CD4-positive, alpha-beta memory T cell (primary cell): ENCODE results near the gene FER1L5. TPM values are rescaled to one million over a fixed set of nuclear protein-coding genes. Genes with fewer than 3 reads are reported as not detected.
"Not testable (repeated sequence)": the region's sequence is repeated elsewhere in the genome, so short reads cannot be mapped to it uniquely, and the experiment has no call there.

Experiments
- CTCF ChIA-PET: fragments of 350-600 bp; sonication (Branson Sonifier 250); formaldehyde crosslinking; loops from one replicate; lab custom pipeline; 2021; ENCODE audit warnings: inconsistent platforms; ENCODE audit not compliant: partially characterized antibody; lab: Charles Lee
- POLR2A ChIA-PET: fragments of 350-600 bp; sonication (Branson Sonifier 250); formaldehyde crosslinking; loops from one replicate; lab custom pipeline; 2021; ENCODE audit not compliant: partially characterized antibody; lab: Charles Lee
- DNase-seq, 5 donors: peaks; one replicate each; pipeline versions ENCODE4 v3.0.0 to v3.0.0-alpha.2; 2020 to 2022; ENCODE audit warnings: mixed read lengths in 1 of 5
- H3K27ac ChIP-seq: one replicate; pipeline ENCODE4 v1.7.0; 2013; ENCODE audit warnings: low read depth, low read length
- H3K27me3 ChIP-seq: 2 replicates; pipeline ENCODE4 v1.7.0; 2013; ENCODE audit warnings: mild to moderate bottlenecking, low read length, moderate library complexity; ENCODE audit not compliant: insufficient read depth
- H3K36me3 ChIP-seq: 2 replicates; pipeline ENCODE4 v1.7.0; 2013; ENCODE audit warnings: mild to moderate bottlenecking, low read length, moderate library complexity; ENCODE audit not compliant: insufficient read depth
- H3K4me1 ChIP-seq: 2 replicates; pipeline ENCODE4 v1.7.0; 2013; ENCODE audit warnings: mild to moderate bottlenecking, low read length, moderate library complexity; ENCODE audit not compliant: insufficient read depth
- H3K4me3 ChIP-seq, 2 donors: one replicate each; pipeline ENCODE4 v1.7.0; 2013; ENCODE audit warnings: low read length in 2 of 2, mild to moderate bottlenecking in 1 of 2
- H3K9me3 ChIP-seq, 2 donors: one replicate each; pipeline ENCODE4 v1.7.0; 2013; ENCODE audit warnings: low read length in 2 of 2, control low read depth in 1 of 2; ENCODE audit not compliant: control insufficient read depth in 1 of 2
- H3K27ac Mint-ChIP-seq, 7 donors: one replicate each; pipeline ENCODE4 v1.8.0; 2020 to 2021; ENCODE audit warnings: mixed read lengths in 7 of 7, mild to moderate bottlenecking in 6 of 7, inconsistent platforms in 3 of 7, moderate library complexity in 3 of 7
- H3K27me3 Mint-ChIP-seq, 2 donors: one replicate each; pipeline ENCODE4 v1.8.0; 2020 to 2021; ENCODE audit warnings: mixed read lengths in 2 of 2
- H3K36me3 Mint-ChIP-seq, 2 donors: one replicate each; pipeline ENCODE4 v1.8.0; 2020 to 2021; ENCODE audit warnings: mixed read lengths in 2 of 2, inconsistent platforms in 1 of 2, mild to moderate bottlenecking in 1 of 2
- H3K4me1 Mint-ChIP-seq, 4 donors: one replicate each; pipeline ENCODE4 v1.8.0; 2020 to 2021; ENCODE audit warnings: mixed read lengths in 4 of 4, mild to moderate bottlenecking in 1 of 4
- H3K4me3 Mint-ChIP-seq, 8 donors: one replicate each; pipeline ENCODE4 v1.8.0; 2020 to 2021; ENCODE audit warnings: mixed read lengths in 8 of 8, mild to moderate bottlenecking in 7 of 8, moderate library complexity in 6 of 8, inconsistent platforms in 3 of 8
- H3K9me3 Mint-ChIP-seq, 8 donors: one replicate each; pipeline ENCODE4 v1.8.0; 2020 to 2021; ENCODE audit warnings: mixed read lengths in 8 of 8, mild to moderate bottlenecking in 5 of 8, inconsistent platforms in 3 of 8, moderate library complexity in 1 of 8
- intact Hi-C: fragments of 100-400 bp; cut with micrococcal nuclease; formaldehyde crosslinking; loops from one replicate; pipeline ENCODE4 v1.15.1; 2023
- polyA plus RNA-seq, 2 donors: library from polyadenylated mRNA; unstranded; fragments of 300-500 nt; fragmentation: Illumina TruSeq; gene quantifications; one replicate each; pipeline ENCODE4 v1.2.3, GENCODE V29; 2021
- total RNA-seq, 2 experiments: library from RNA; stranded (reverse); gene quantifications; one replicate each; pipeline ENCODE4 v1.2.3, GENCODE V29; 2021

Gene FER1L5
- total and polyA plus RNA-seq, 4 experiments from 2014 or later: not detected

DNA sequence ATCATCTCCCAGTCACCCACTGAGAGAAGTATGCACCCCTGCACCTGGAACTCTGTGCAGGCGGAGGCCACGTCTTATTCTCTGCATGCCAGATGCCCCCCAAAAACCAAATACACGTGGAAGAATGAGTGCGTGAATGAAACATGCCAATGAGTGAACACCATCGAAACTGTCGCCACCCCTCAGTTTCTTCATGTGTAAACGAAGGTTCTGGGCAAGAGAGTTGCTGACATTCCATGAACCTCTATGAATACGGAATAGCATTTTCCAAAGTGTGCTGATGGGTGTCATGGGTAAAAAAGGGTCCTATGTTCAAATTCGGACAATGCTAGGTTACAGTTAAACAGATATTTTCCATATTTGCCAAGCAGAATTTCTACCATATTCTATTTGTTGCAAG, 19.8 kb downstream of the FER1L5 start:
- Histone ChIP-seq H3K9me3 (no peaks in the 10 kb centered on the region), H3K4me3 (no peak overlapping the region), H3K27ac (no peak overlapping the region), H3K4me1 (no peaks in the 10 kb centered on the region), H3K36me3 (no peaks in the 10 kb centered on the region), H3K27me3 (no peaks in the 10 kb centered on the region)
- Mint-ChIP-seq H3K27ac (no peak overlapping the region), H3K27me3 (peaks cover 2 to 3% of the 10 kb centered on the region in 2 donors), H3K9me3 (peaks cover 0 to 2% (median 0%) of the 10 kb centered on the region in 8 donors), H3K36me3 (no peaks in the 10 kb centered on the region), H3K4me1 (no peaks in the 10 kb centered on the region), H3K4me3 (no peak overlapping the region)
- ChIA-PET CTCF (no interaction called here), POLR2A (no interaction called here)
- no peak for DNase-seq
- intact Hi-C loops: no loop called here

DNA sequence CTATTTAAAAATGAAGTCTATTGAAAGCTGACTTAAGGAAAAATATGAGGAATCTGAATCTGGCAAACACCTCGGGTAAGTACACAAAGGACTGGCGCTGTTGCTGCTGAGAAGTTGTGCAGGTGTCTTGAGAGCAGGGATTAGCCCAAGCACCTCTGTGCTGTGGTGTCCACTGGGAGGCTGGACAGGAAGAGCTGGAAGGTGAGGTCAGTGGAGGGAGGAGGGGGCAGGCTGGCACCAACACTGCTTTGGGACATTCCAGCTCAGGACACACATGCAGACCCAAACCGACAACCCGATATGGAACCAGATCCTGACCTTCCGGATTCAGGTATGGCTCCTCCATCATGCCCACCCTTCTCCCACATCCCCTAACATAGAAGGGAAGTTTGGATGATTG, 20.6 kb downstream of the FER1L5 start:
- no peaks in the 10 kb centered on the region for H3K9me3 ChIP-seq
- Mint-ChIP-seq H3K36me3 (no peaks in the 10 kb centered on the region), H3K9me3 (peaks cover 0 to 2% (median 0%) of the 10 kb centered on the region in 8 donors), H3K4me1 (no peaks in the 10 kb centered on the region), H3K27ac (peak overlapping the region in 1 of 7 donors; percentile 74), H3K27me3 (peaks cover 2 to 3% of the 10 kb centered on the region in 2 donors), H3K4me3 (no peak overlapping the region)
- H3K27ac ChIP-seq: no peak overlapping the region
- no peaks in the 10 kb centered on the region for H3K4me1 ChIP-seq
- ChIA-PET POLR2A (no interaction called here), CTCF (interaction anchor here (0.7 kb wide), 1 partner anchor 195 kb away, joined by 3 read pairs; the partner anchor contains the start of gene ANKRD39)
- no peaks in the 10 kb centered on the region for H3K36me3 ChIP-seq
- no peak for DNase-seq
- intact Hi-C loops: no loop called here
- H3K27me3 ChIP-seq: no peaks in the 10 kb centered on the region
- H3K4me3 ChIP-seq: no peak overlapping the region

DNA sequence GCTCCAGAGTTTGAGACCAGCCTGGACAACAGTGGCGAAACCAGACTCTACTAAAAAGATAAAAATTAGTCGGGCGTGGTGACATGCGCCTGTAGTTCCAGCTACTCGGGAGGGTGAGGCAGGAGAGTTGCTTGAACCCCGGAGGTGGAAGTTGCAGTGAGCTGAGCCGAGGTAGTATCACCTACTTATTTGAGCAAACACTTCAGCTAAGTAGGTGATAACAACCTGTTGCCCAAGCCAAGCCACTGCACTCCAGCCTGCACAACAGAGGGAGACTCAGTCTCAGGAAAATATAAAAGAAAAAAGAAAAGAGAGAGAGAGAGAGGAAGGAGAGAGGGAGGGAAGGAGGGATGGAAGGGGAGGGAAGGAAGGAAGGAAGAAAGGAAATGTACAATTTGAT, 21.3 kb downstream of the FER1L5 start:
- no peaks in the 10 kb centered on the region for H3K36me3 Mint-ChIP-seq
- H3K27ac ChIP-seq: no peak overlapping the region
- H3K9me3 Mint-ChIP-seq: peaks cover 0 to 2% (median 0%) of the 10 kb centered on the region in 8 donors
- no peak overlapping the region for H3K4me3 Mint-ChIP-seq
- no peaks in the 10 kb centered on the region for H3K4me1 Mint-ChIP-seq
- no peaks in the 10 kb centered on the region for H3K4me1 ChIP-seq
- intact Hi-C loops: no loop called here
- H3K27me3 ChIP-seq: no peaks in the 10 kb centered on the region
- H3K4me3 ChIP-seq: no peak overlapping the region
- DNase-seq: no peak
- ChIA-PET CTCF (interaction anchor here (0.7 kb wide), 1 partner anchor 194 kb away, joined by 3 read pairs; the partner anchor contains the start of gene ANKRD39), POLR2A (no interaction called here)
- peaks cover 0 to 3% of the 10 kb centered on the region in 2 donors for H3K27me3 Mint-ChIP-seq
- H3K27ac Mint-ChIP-seq: no peak overlapping the region
- no peaks in the 10 kb centered on the region for H3K9me3 ChIP-seq
- no peaks in the 10 kb centered on the region for H3K36me3 ChIP-seq

DNA sequence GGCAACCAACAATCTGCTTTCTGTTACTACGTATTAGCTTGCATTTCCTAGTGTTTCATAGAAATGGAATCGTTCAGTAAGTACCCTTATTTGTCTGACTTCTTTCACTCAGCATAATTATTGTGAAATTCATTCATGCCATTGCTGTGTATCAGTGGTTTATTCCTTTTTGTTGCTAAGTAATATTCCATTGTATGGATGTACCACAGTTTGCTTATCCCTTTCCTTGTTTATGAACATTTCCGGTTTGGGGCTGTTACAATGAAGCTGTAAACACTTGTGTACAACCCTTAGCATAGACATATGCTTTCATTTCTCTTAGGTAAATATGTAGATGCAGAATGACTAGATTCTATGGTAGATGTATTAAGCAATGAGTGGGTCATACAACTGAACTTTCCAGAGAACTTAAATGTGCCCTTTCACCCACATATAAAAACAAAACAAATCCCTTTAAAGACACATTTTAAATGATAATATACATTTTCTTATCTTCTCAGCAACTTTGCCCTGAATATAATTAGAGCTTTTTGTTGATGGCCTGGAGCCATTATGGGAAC, 21.9 kb downstream of the FER1L5 start:
- Mint-ChIP-seq H3K9me3 (peaks cover 0 to 2% (median 0%) of the 10 kb centered on the region in 8 donors), H3K4me3 (no peak overlapping the region), H3K27me3 (peaks cover 0 to 3% of the 10 kb centered on the region in 2 donors), H3K4me1 (no peaks in the 10 kb centered on the region), H3K36me3 (no peaks in the 10 kb centered on the region), H3K27ac (no peak overlapping the region)
- Histone ChIP-seq H3K4me3 (no peak overlapping the region), H3K9me3 (no peaks in the 10 kb centered on the region), H3K36me3 (no peaks in the 10 kb centered on the region), H3K4me1 (no peaks in the 10 kb centered on the region), H3K27ac (no peak overlapping the region), H3K27me3 (no peaks in the 10 kb centered on the region)
- intact Hi-C loops: no loop called here
- CTCF ChIA-PET: no interaction called here
- POLR2A ChIA-PET: no interaction called here
- no peak for DNase-seq

DNA sequence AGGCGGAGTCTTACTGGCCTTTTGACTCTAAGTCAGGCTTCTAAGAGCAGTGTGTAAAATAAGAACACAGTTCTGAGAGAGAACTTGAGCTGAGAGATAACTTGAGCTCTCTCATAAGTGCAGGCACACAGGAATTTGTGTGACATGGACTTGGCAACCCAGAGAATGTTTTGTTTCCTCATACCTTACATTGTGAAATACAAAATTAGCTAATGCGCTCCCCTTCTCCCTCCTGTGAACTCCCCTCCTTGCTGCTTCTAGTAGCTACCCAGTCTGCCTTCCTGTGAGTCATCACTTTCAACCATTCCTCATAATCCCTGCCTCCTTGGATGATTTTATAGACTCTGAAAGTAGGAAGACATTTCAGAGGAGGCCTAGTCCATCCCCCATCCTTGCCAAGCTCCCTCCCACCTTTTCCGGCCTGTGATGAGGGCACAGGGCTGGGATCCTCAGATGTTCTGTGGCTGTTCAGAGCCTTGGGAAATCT, 22.6 kb downstream of the FER1L5 start:
- Histone ChIP-seq H3K4me3 (no peak overlapping the region), H3K27me3 (no peaks in the 10 kb centered on the region), H3K9me3 (no peaks in the 10 kb centered on the region), H3K4me1 (no peaks in the 10 kb centered on the region), H3K36me3 (no peaks in the 10 kb centered on the region), H3K27ac (no peak overlapping the region)
- DNase-seq: no peak
- H3K4me1 Mint-ChIP-seq: no peaks in the 10 kb centered on the region
- H3K4me3 Mint-ChIP-seq: no peak overlapping the region
- intact Hi-C loops: no loop called here
- H3K36me3 Mint-ChIP-seq: no peaks in the 10 kb centered on the region
- peaks cover 0 to 2% (median 0%) of the 10 kb centered on the region in 8 donors for H3K9me3 Mint-ChIP-seq
- ChIA-PET CTCF (no interaction called here), POLR2A (no interaction called here)
- H3K27me3 Mint-ChIP-seq: peaks cover 0 to 3% of the 10 kb centered on the region in 2 donors
- peak overlapping the region in 2 of 7 donors; percentile 42 to 52 for H3K27ac Mint-ChIP-seq

DNA sequence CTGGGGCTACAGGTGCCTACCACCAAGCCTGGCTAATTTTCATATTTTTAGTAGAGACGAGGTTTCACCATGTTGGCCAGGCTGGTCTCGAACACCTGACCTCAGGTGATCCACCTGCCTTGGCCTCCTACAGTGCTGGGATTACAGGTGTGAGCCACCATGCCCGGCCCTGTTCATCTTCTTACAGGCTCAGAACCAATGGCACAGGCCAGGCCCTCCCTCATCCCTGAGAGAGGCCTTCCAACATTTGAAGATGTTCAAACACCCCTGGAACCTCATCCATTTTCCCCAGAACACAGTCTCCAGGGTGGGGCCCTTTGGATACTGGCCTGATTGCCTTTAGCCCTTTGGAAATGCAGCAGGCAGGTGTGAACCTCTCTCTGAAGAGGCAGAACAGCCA, 23.2 kb downstream of the FER1L5 start:
- H3K4me3 ChIP-seq, CTCF ChIA-PET, intact Hi-C loops, DNase-seq, H3K27ac ChIP-seq, H3K4me1 ChIP-seq, POLR2A ChIA-PET, H3K4me1 Mint-ChIP-seq, H3K27me3 ChIP-seq, H3K27me3 Mint-ChIP-seq, H3K4me3 Mint-ChIP-seq, H3K36me3 ChIP-seq, H3K9me3 Mint-ChIP-seq, H3K9me3 ChIP-seq, H3K36me3 Mint-ChIP-seq: not testable (repeated sequence)
- H3K27ac Mint-ChIP-seq: peak overlapping the region in 1 of 7 donors; percentile 46

DNA sequence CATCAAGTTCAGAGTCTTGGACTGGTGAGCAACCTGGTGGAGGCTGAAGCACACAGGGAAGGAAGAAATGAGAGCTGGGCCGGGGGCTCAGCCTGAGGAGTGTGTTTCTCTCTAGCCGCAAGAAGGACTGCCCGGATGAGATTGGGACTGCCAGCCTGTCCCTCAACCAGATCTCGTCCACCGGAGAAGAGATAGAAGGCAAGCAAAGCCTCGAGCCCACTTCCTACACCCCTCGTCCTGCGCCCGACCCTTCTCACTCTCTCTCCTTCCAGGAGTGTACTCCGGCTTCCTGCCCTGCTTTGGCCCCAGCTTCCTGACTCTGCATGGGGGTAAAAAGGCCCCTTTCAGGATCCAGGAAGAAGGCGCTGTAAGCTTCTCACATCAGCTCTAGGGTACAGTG, 26.2 kb downstream of the FER1L5 start:
- no peak for DNase-seq
- intact Hi-C loops: no loop called here
- H3K27me3 ChIP-seq: no peaks in the 10 kb centered on the region
- Mint-ChIP-seq H3K27me3 (peaks cover 0 to 2% of the 10 kb centered on the region in 2 donors), H3K36me3 (no peaks in the 10 kb centered on the region), H3K4me3 (no peak overlapping the region), H3K9me3 (peaks cover 0 to 2% (median 0%) of the 10 kb centered on the region in 8 donors), H3K27ac (no peak overlapping the region), H3K4me1 (peaks cover 0 to 4% (median under 1%) of the 10 kb centered on the region in 4 donors)
- CTCF ChIA-PET: no interaction called here
- no peak overlapping the region for H3K4me3 ChIP-seq
- no peak overlapping the region for H3K27ac ChIP-seq
- H3K9me3 ChIP-seq: no peaks in the 10 kb centered on the region
- H3K4me1 ChIP-seq: no peaks in the 10 kb centered on the region
- POLR2A ChIA-PET: no interaction called here
- H3K36me3 ChIP-seq: no peaks in the 10 kb centered on the region
